Measurements from ENCODE around the gene METAP2.

The METAP2 gene

DNA sequence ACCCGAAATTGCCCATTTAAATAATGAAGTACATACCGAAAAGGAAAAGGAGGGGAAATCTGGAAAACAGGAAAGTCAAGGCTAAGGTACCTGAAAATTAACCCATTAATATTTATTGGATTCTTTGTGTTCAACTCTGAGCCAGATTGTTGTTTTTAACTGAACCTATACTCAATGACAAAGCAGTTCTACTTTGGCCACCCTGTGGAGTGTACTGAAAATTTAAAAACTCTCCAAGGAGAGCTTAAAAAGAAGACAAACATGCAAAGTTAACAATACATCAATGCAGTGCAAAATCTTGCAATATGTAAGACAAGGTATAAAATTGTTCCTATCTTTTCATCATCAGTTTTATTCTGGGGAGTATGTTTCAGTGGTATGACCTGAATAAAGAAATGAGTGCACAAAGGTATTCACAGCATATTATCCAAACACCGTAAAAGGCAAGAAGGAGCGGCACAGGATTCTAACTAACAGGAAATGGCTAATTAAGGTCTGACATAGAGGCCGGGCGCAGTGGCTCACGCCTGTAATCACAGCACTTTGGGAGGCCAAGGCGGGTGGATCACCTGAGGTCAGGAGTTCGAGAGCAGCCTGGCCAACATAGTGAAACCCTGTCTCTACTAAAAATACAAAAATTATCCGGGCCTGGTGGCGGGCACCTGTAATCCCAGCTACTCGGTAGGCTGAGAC lies 75.6 kb downstream of the METAP2 start:
- Histone ChIP-seq H3K14ac (ENCODE audit: low read length in 2 of 2) (no peak overlapping the region), H3K4me2 (ENCODE audit: low read length, poor library complexity, severe bottlenecking) (no peak overlapping the region), H3K4me3 (ENCODE audit: insufficient read depth in 1 of 2, low read depth in 1 of 2, low read length in 2 of 2) (peak overlapping the region in 1 of 2 experiments; percentile 82), H3K27ac (ENCODE audit: low read length, poor library complexity, severe bottlenecking) (no peak overlapping the region), H3K9me3 (ENCODE audit: control insufficient read depth, low read length) (no peaks in the 10 kb centered on the region), H3K9ac (ENCODE audit: low read length) (no peak overlapping the region), H3K23ac (ENCODE audit: low read length in 2 of 2) (no peak overlapping the region), H3K4ac (ENCODE audit: low read depth in 1 of 2, low read length in 2 of 2) (no peak overlapping the region), H3K4me1 (ENCODE audit: control insufficient read depth, insufficient read depth, low read depth, low read length) (peaks cover 12% of the 10 kb centered on the region), H2BK12ac (ENCODE audit: low read length in 2 of 2) (no peak overlapping the region), H4K8ac (ENCODE audit: low read length) (no peak overlapping the region), H2BK15ac (ENCODE audit: low read depth, poor library complexity, severe bottlenecking) (no peak overlapping the region), H2BK5ac (ENCODE audit: low read depth, low read length, poor library complexity, severe bottlenecking) (no peak overlapping the region), H2AFZ (ENCODE audit: low read depth, low read length) (no peak overlapping the region), H2BK120ac (ENCODE audit: low read depth, low read length) (no peak overlapping the region), H3K18ac (ENCODE audit: low read depth in 1 of 2, low read length in 2 of 2) (no peak overlapping the region), H3K27me3 (ENCODE audit: control insufficient read depth in 1 of 2, insufficient read depth in 1 of 2, low read length in 2 of 2) (peaks cover 27 to 29% of the 10 kb centered on the region in 2 experiments), H2AK5ac (ENCODE audit: low read length, severe bottlenecking) (no peak overlapping the region), H3K79me1 (replicated peaks; ENCODE audit: low read length, poor library complexity, severe bottlenecking) (no peaks in the 10 kb centered on the region), H4K91ac (ENCODE audit: low read length) (no peak overlapping the region), H3K36me3 (ENCODE audit: control insufficient read depth in 1 of 2, insufficient read depth in 2 of 2, low read depth in 1 of 2, low read length in 2 of 2) (no peaks in the 10 kb centered on the region)
- WGBS: 78% methylated on average over 10 of the region's 12 CpGs
- DNase-seq: no peak

GRCh38 chr12:95551305-95551704 lies 77.4 kb downstream of the METAP2 start, which contains the start of gene USP44:
TSS of gene USP44 (minus strand) at chr12:95551476. CDS start at chr12:95534256, 17,220 bp downstream.
- no peak within 1 kb of the TSS for H2BK12ac ChIP-seq (ENCODE audit: low read length in 2 of 2)
- H4K91ac ChIP-seq (ENCODE audit: low read length): no peak within 1 kb of the TSS
- H3K4me2 ChIP-seq (ENCODE audit: low read length, poor library complexity, severe bottlenecking): no peak within 1 kb of the TSS
- H3K4me3 ChIP-seq (ENCODE audit: insufficient read depth in 1 of 2, low read depth in 1 of 2, low read length in 2 of 2): no peak within 1 kb of the TSS
- peaks cover 26 to 29% of the 10 kb centered on the region in 2 experiments for H3K27me3 ChIP-seq (ENCODE audit: control insufficient read depth in 1 of 2, insufficient read depth in 1 of 2, low read length in 2 of 2)
- H3K36me3 ChIP-seq (ENCODE audit: control insufficient read depth in 1 of 2, insufficient read depth in 2 of 2, low read depth in 1 of 2, low read length in 2 of 2): no peaks in the 10 kb centered on the region
- H2AK5ac ChIP-seq (ENCODE audit: low read length, severe bottlenecking): no peak within 1 kb of the TSS
- no peak within 1 kb of the TSS for H3K18ac ChIP-seq (ENCODE audit: low read depth in 1 of 2, low read length in 2 of 2)
- no peak for DNase-seq
- no peak within 1 kb of the TSS for H3K23ac ChIP-seq (ENCODE audit: low read length in 2 of 2)
- H3K27ac ChIP-seq (ENCODE audit: low read length, poor library complexity, severe bottlenecking): no peak within 1 kb of the TSS
- WGBS: 18% methylated on average over 6 of the region's 9 CpGs
- no peaks in the 10 kb centered on the region for H3K79me1 ChIP-seq (replicated peaks; ENCODE audit: low read length, poor library complexity, severe bottlenecking)
- no peak within 1 kb of the TSS for H4K8ac ChIP-seq (ENCODE audit: low read length)
- no peak within 1 kb of the TSS for H2BK15ac ChIP-seq (ENCODE audit: low read depth, poor library complexity, severe bottlenecking)
- H3K4ac ChIP-seq (ENCODE audit: low read depth in 1 of 2, low read length in 2 of 2): no peak within 1 kb of the TSS
- peaks cover 12% of the 10 kb centered on the region for H3K4me1 ChIP-seq (ENCODE audit: control insufficient read depth, insufficient read depth, low read depth, low read length)
- no peak within 1 kb of the TSS for H3K9ac ChIP-seq (ENCODE audit: low read length)
- no peak within 1 kb of the TSS for H2BK120ac ChIP-seq (ENCODE audit: low read depth, low read length)
- no peak within 1 kb of the TSS for H3K14ac ChIP-seq (ENCODE audit: low read length in 2 of 2)
- no peak within 1 kb of the TSS for H2BK5ac ChIP-seq (ENCODE audit: low read depth, low read length, poor library complexity, severe bottlenecking)
- no peak within 1 kb of the TSS for H2AFZ ChIP-seq (ENCODE audit: low read depth, low read length)
- no peaks in the 10 kb centered on the region for H3K9me3 ChIP-seq (ENCODE audit: control insufficient read depth, low read length)

DNA sequence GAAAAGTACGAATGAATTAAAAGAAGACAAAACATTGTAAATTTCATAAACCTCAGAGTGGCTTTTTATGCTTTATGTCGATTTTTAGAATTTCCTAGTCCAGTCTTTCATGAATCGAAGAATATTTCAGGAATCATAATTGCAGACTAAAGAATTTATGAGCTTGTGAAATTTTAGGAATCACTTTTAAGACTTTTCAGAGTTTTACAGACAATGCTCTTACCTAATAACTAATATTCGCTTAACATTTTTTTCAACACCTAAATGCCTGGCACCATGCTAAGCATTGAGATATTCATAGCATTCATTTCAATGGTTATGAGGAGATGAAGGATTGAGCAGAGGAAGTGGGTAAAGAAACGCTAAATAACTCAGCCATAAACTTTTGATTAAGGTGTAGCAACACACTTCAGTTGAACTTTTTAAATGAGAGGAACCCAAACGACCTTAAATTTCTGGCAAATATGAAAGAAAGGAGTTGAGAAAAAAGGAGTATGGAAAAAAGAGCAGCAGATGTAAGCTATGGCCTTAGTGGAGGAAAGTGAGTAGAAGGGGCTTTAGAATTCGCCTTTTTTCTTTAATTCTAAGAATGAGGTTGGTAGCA lies 78.1 kb downstream of the METAP2 start:
- Histone ChIP-seq H3K27me3 (ENCODE audit: control insufficient read depth in 1 of 2, insufficient read depth in 1 of 2, low read length in 2 of 2) (peaks cover 22 to 29% of the 10 kb centered on the region in 2 experiments), H3K4ac (ENCODE audit: low read depth in 1 of 2, low read length in 2 of 2) (no peak overlapping the region), H3K9me3 (ENCODE audit: control insufficient read depth, low read length) (no peaks in the 10 kb centered on the region), H4K8ac (ENCODE audit: low read length) (no peak overlapping the region), H2AK5ac (ENCODE audit: low read length, severe bottlenecking) (no peak overlapping the region), H3K23ac (ENCODE audit: low read length in 2 of 2) (no peak overlapping the region), H3K4me3 (ENCODE audit: insufficient read depth in 1 of 2, low read depth in 1 of 2, low read length in 2 of 2) (no peak overlapping the region), H3K18ac (ENCODE audit: low read depth in 1 of 2, low read length in 2 of 2) (no peak overlapping the region), H2AFZ (ENCODE audit: low read depth, low read length) (no peak overlapping the region), H2BK12ac (ENCODE audit: low read length in 2 of 2) (no peak overlapping the region), H2BK120ac (ENCODE audit: low read depth, low read length) (no peak overlapping the region), H2BK5ac (ENCODE audit: low read depth, low read length, poor library complexity, severe bottlenecking) (no peak overlapping the region), H3K4me1 (ENCODE audit: control insufficient read depth, insufficient read depth, low read depth, low read length) (peaks cover 12% of the 10 kb centered on the region), H3K9ac (ENCODE audit: low read length) (no peak overlapping the region), H3K14ac (ENCODE audit: low read length in 2 of 2) (no peak overlapping the region), H3K36me3 (ENCODE audit: control insufficient read depth in 1 of 2, insufficient read depth in 2 of 2, low read depth in 1 of 2, low read length in 2 of 2) (no peaks in the 10 kb centered on the region), H4K91ac (ENCODE audit: low read length) (no peak overlapping the region), H3K27ac (ENCODE audit: low read length, poor library complexity, severe bottlenecking) (no peak overlapping the region), H2BK15ac (ENCODE audit: low read depth, poor library complexity, severe bottlenecking) (no peak overlapping the region), H3K4me2 (ENCODE audit: low read length, poor library complexity, severe bottlenecking) (no peak overlapping the region), H3K79me1 (replicated peaks; ENCODE audit: low read length, poor library complexity, severe bottlenecking) (no peaks in the 10 kb centered on the region)
- WGBS: 44% methylated on average over 2 of the region's 7 CpGs
- no peak for DNase-seq

GRCh38 chr12:95553197-95553943 lies 79.4 kb downstream of the METAP2 start:
- no peak overlapping the region for H3K27ac ChIP-seq (ENCODE audit: low read length, poor library complexity, severe bottlenecking)
- no peak overlapping the region for H2BK15ac ChIP-seq (ENCODE audit: low read depth, poor library complexity, severe bottlenecking)
- no peak overlapping the region for H2AFZ ChIP-seq (ENCODE audit: low read depth, low read length)
- no peak overlapping the region for H4K8ac ChIP-seq (ENCODE audit: low read length)
- no peak overlapping the region for H3K23ac ChIP-seq (ENCODE audit: low read length in 2 of 2)
- H2BK12ac ChIP-seq (ENCODE audit: low read length in 2 of 2): no peak overlapping the region
- peaks cover 7% of the 10 kb centered on the region for H3K4me1 ChIP-seq (ENCODE audit: control insufficient read depth, insufficient read depth, low read depth, low read length)
- no peak overlapping the region for H3K4me3 ChIP-seq (ENCODE audit: insufficient read depth in 1 of 2, low read depth in 1 of 2, low read length in 2 of 2)
- H3K14ac ChIP-seq (ENCODE audit: low read length in 2 of 2): no peak overlapping the region
- no peak for DNase-seq
- no peaks in the 10 kb centered on the region for H3K36me3 ChIP-seq (ENCODE audit: control insufficient read depth in 1 of 2, insufficient read depth in 2 of 2, low read depth in 1 of 2, low read length in 2 of 2)
- H3K79me1 ChIP-seq (replicated peaks; ENCODE audit: low read length, poor library complexity, severe bottlenecking): no peaks in the 10 kb centered on the region
- H3K9me3 ChIP-seq (ENCODE audit: control insufficient read depth, low read length): no peaks in the 10 kb centered on the region
- 95% methylated on average over 3 of the region's 5 CpGs for WGBS
- H3K27me3 ChIP-seq (ENCODE audit: control insufficient read depth in 1 of 2, insufficient read depth in 1 of 2, low read length in 2 of 2): peaks cover 14 to 29% of the 10 kb centered on the region in 2 experiments
- no peak overlapping the region for H2BK120ac ChIP-seq (ENCODE audit: low read depth, low read length)
- no peak overlapping the region for H3K4ac ChIP-seq (ENCODE audit: low read depth in 1 of 2, low read length in 2 of 2)
- H4K91ac ChIP-seq (ENCODE audit: low read length): no peak overlapping the region
- no peak overlapping the region for H2AK5ac ChIP-seq (ENCODE audit: low read length, severe bottlenecking)
- H3K9ac ChIP-seq (ENCODE audit: low read length): no peak overlapping the region
- no peak overlapping the region for H3K18ac ChIP-seq (ENCODE audit: low read depth in 1 of 2, low read length in 2 of 2)
- no peak overlapping the region for H2BK5ac ChIP-seq (ENCODE audit: low read depth, low read length, poor library complexity, severe bottlenecking)
- H3K4me2 ChIP-seq (ENCODE audit: low read length, poor library complexity, severe bottlenecking): no peak overlapping the region
